GM12878 (cell line): ENCODE data around the gene AMH. TPM values are rescaled to one million over a fixed set of nuclear protein-coding genes. Genes with fewer than 3 reads are reported as not detected.
"Not testable (repeated sequence)": the region's sequence is repeated elsewhere in the genome, so short reads cannot be mapped to it uniquely, and the experiment has no call there.

Source experiments
- ATAC-seq: fragments of 200-7000 bp; cut with Tn5 transposase; 3 replicates; pipeline ENCODE4 v1.9.1; 2020; ENCODE audit warnings: mild to moderate bottlenecking, moderate library complexity
- BruUV-seq: library from RNA; stranded (reverse); fragments of 400-500 nt; replicated peaks from 2 replicates; lab custom pipeline; 2021; lab: Mats Ljungman, UMichigan
- CTCF ChIA-PET: fragments of 300-600 bp; sonication (Branson Sonifier 250); formaldehyde crosslinking; extraction: SDS; loops from one replicate; lab custom pipeline; 2021; ENCODE audit warnings: inconsistent platforms; lab: Yijun Ruan, JAX
- POLR2A ChIA-PET: fragments of 350-600 bp; formaldehyde crosslinking; extraction: SDS; loops from one replicate; lab custom pipeline; 2021; ENCODE audit warnings: inconsistent platforms; lab: Charles Lee
- RAD21 ChIA-PET: fragments of 300-600 bp; sonication (Branson Sonifier 250); formaldehyde crosslinking; loops from one replicate; lab custom pipeline; 2023; ENCODE audit warnings: antibody characterized with exemption; ENCODE audit not compliant: unreplicated experiment; lab: Charles Lee
- SMC1A ChIA-PET: fragments of 300-600 bp; sonication (Branson Sonifier 250); formaldehyde crosslinking; loops from one replicate; lab custom pipeline; 2023; ENCODE audit not compliant: unreplicated experiment, uncharacterized antibody; lab: Charles Lee
- DNase-seq: peaks from one replicate; pipeline ENCODE4 v3.0.0-alpha.2; 2011; ENCODE audit warnings: low read depth, low spot score
- FAIRE-seq: peaks from 3 replicates; lab custom pipeline; 2011; peaks lifted over from hg19 to GRCh38; lab: Jason Lieb, UNC
- H2AFZ ChIP-seq: 2 replicates; pipeline ENCODE4 v1.6.0; 2011; ENCODE audit warnings: low read depth, low read length, control low read depth; ENCODE audit not compliant: control insufficient read depth
- H3K27ac ChIP-seq: 2 replicates; pipeline ENCODE4 v1.5.1; 2011; ENCODE audit warnings: control low read depth; ENCODE audit not compliant: control insufficient read depth, insufficient read depth
- H3K27me3 ChIP-seq, 2 experiments: replicated peaks in 1 of 2; 2 replicates each; pipeline versions ENCODE4 v1.6.0 to v1.6.1; 2011; ENCODE audit warnings: low read length in 1 of 2; ENCODE audit not compliant: control insufficient read depth in 2 of 2, insufficient read depth in 2 of 2
- H3K36me3 ChIP-seq, 2 experiments: 2 replicates each; pipeline ENCODE4 v1.5.1; 2011; ENCODE audit warnings: low read length in 1 of 2; ENCODE audit not compliant: control insufficient read depth in 2 of 2, insufficient read depth in 2 of 2
- H3K4me1 ChIP-seq: 2 replicates; pipeline ENCODE4 v1.6.1; 2011; ENCODE audit warnings: mild to moderate bottlenecking, low read length, moderate library complexity, mixed read lengths; ENCODE audit not compliant: control insufficient read depth, insufficient read depth
- H3K4me2 ChIP-seq: 2 replicates; pipeline ENCODE4 v1.6.0; 2011; ENCODE audit warnings: control low read depth; ENCODE audit not compliant: control insufficient read depth, insufficient read depth
- H3K4me3 ChIP-seq: fragments of 200-600 bp; sonication (generic); 2 replicates; pipeline ENCODE4 v1.5.1; 2016
- H3K79me2 ChIP-seq: 2 replicates; pipeline ENCODE4 v1.6.0; 2011; ENCODE audit warnings: low read length; ENCODE audit not compliant: control insufficient read depth, insufficient read depth
- H3K9ac ChIP-seq: 2 replicates; pipeline ENCODE4 v1.8.0; 2011; ENCODE audit warnings: low read length, control low read depth, mixed read lengths; ENCODE audit not compliant: control insufficient read depth, insufficient read depth
- H3K9me3 ChIP-seq: replicated peaks from 3 replicates; pipeline ENCODE4 v1.5.1; 2011; ENCODE audit warnings: mild to moderate bottlenecking, low read length; ENCODE audit not compliant: control insufficient read depth, insufficient read depth
- H4K20me1 ChIP-seq: 2 replicates; pipeline ENCODE4 v1.6.0; 2011; ENCODE audit not compliant: control insufficient read depth, insufficient read depth
- CBX3 ChIP-seq: fragments of 200-600 bp; sonication (generic); IDR thresholded peaks from 2 replicates; pipeline ENCODE4 v1.6.1; 2016; ENCODE audit warnings: low read depth, borderline replicate concordance
- KAT2A ChIP-seq: conservative IDR thresholded peaks from 2 replicates; pipeline ENCODE4 v1.6.1; 2011; ENCODE audit warnings: low read depth, low read length; ENCODE audit not compliant: control insufficient read depth
- MTA2 ChIP-seq: fragments of 450-650 bp; IDR thresholded peaks from 2 replicates; pipeline ENCODE4 v1.6.1; 2016; ENCODE audit warnings: low read depth, mild to moderate bottlenecking, moderate library complexity
- NFYB ChIP-seq: IDR thresholded peaks from 2 replicates; pipeline ENCODE4 v1.6.1; 2011; ENCODE audit warnings: low read depth, mild to moderate bottlenecking, low read length, improper control_type of control experiment, moderate library complexity; ENCODE audit not compliant: insufficient read depth
- RAD21 ChIP-seq: IDR thresholded peaks from 2 replicates; pipeline ENCODE4 v1.6.1; 2011; ENCODE audit warnings: mild to moderate bottlenecking, low read depth, low read length, moderate library complexity; ENCODE audit not compliant: insufficient read depth
- SMC3 ChIP-seq: IDR thresholded peaks from 2 replicates; pipeline ENCODE4 v1.6.1; 2011; ENCODE audit warnings: low read length, improper control_type of control experiment, borderline replicate concordance
- ZNF274 ChIP-seq: IDR thresholded peaks from one replicate; pipeline ENCODE4 v1.8.0; 2011; ENCODE audit not compliant: insufficient read length, insufficient read depth
- WGBS: methylation state at CpG from one replicate; pipeline ENCODE4 v1.1.6; 2016; ENCODE audit warnings: low lambda C conversion rate; ENCODE audit not compliant: insufficient replicate concordance, insufficient coverage; ENCODE audit errors: missing lambda C conversion rate; 5-methylcytosine and 5-hydroxymethylcytosine counted together
- in situ Hi-C: fragments of 300-500 bp; cut with MboI; formaldehyde crosslinking; loops from 9 replicates; pipeline ENCODE4 v1.14.3; 2018; ENCODE audit warnings: mixed read lengths
- intact Hi-C: fragments of 100-400 bp; cut with micrococcal nuclease; formaldehyde crosslinking; loops from one replicate; pipeline ENCODE4 v1.14.2; 2022; ENCODE audit not compliant: unreplicated experiment
- polyA plus RNA-seq, 11 experiments: library from polyadenylated mRNA; depleted of rRNA in 4 of 11; unstranded in 6 of 11; stranded (reverse) in 5 of 11; fragments of >200 nt; fragmentation: Nextera tagmentation in 4 of 11; fragmentation: Illumina TruSeq in 1 of 11; extraction: Ambion mirVana in 4 of 11; extraction: Trizol in 1 of 11; gene quantifications; 1 replicate in 1 of 11; 2 replicates in 10 of 11; pipeline versions ENCODE4 v1.2.1 to v1.2.3, GENCODE V29; 2011 to 2016; ENCODE audit warnings: inconsistent platforms in 2 of 11, missing spikeins in 2 of 11, low read depth in 1 of 11
- total RNA-seq, 4 experiments: library from RNA; depleted of rRNA in 3 of 4; stranded (reverse); fragments of >200 nt in 3 of 4; fragmentation: Illumina TruSeq in 1 of 4; extraction: Trizol in 1 of 4; gene quantifications; 2 replicates each; pipeline versions ENCODE4 v1.2.1 to v1.2.3, GENCODE V29; 2013 to 2021

The AMH gene
- total and polyA plus RNA-seq, 10 of the 15 experiments (the other 5 are each of a cell fraction or from before 2014, with no cell fraction given): 0.17 to 3.5 (median 0.81) TPM; not detected in 4

DNA sequence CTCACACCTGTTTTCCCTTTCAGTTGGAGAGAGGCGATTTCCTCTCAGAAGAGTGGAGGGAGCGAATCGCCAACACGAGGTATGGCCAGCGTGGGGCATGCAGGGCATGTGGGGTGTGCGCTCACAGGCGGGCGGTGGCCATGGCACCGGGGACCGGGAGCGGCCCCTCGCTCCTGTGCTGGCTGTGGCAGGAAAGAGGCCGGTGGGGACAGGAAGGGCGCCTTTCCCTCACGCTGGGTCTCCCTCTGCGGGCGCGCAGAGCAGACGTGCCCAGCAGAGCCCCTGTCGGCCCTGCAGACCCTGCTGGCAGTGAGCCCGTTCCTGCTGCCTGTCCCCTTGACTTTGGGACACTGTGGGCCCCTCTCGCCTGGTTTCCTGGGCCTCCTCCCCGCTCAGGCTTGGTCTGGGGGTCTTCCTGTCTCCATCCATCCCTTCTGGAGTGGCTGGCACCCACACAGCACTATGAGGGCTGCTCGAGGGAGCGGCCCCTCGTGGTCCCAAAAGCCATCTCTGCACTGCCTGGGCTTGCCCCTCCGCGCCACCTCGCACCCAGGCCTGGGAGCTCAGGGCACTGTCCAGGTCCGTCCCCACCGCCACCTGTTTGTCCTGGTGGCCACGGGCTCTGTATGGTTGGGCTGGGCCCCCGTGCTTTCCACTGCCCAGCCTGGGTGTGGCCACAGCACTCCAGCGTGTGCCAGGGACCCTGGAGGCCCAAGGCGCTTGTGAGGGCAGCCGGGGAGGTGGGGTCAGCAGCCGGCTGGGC is 49.1 kb upstream of the AMH start:
- H3K27ac ChIP-seq: no peak overlapping the region
- 0 out of 2 replicates have a peak, but pooled peaks cover 2% of the 10 kb centered on the region for H4K20me1 ChIP-seq
- no TSS peak for BruUV-seq
- no peak overlapping the region for H2AFZ ChIP-seq
- DNase-seq (no peak), FAIRE-seq (no peak), ATAC-seq (no peak)
- intact Hi-C loops: no loop called here
- peaks cover 6 to 59% of the 10 kb centered on the region in 2 experiments; a peak in 3 of 4 replicates for H3K36me3 ChIP-seq
- 96% methylated on average over 29 of the region's 37 CpGs for WGBS
- H3K79me2 ChIP-seq: peaks cover 3% of the 10 kb centered on the region; the same call in 1 of the 2 replicates
- H3K27me3 ChIP-seq: no peaks in the 10 kb centered on the region
- in situ Hi-C loops: no loop called here
- no peaks in the 10 kb centered on the region for H3K9me3 ChIP-seq
- ChIA-PET POLR2A (no interaction called here), CTCF (interaction anchor here (0.6 to 1.6 kb wide), 5 partner anchors 26 to 48 kb away, joined by 3 to 18 read pairs (median 4); no protein-coding TSS in a partner anchor), RAD21 (interaction anchor here (1.0 to 1.2 kb wide), 3 partner anchors 28 to 45 kb away, joined by 3 to 5 read pairs (median 3); no protein-coding TSS in a partner anchor), SMC1A (interaction anchor here (0.8 to 1.2 kb wide), 4 partner anchors 17 to 45 kb away, joined by 3 to 4 read pairs (median 3); no protein-coding TSS in a partner anchor)
- TF ChIP-seq NFYB: no peak
- no peak for TF ChIP-seq KAT2A
- TF ChIP-seq CBX3: no peak
- no peak for TF ChIP-seq RAD21
- TF ChIP-seq SMC3: no peak
- no peak for TF ChIP-seq MTA2
- no peak for TF ChIP-seq ZNF274
- no peak overlapping the region for H3K4me2 ChIP-seq
- H3K9ac ChIP-seq: no peak overlapping the region
- no peaks in the 10 kb centered on the region for H3K4me1 ChIP-seq
- no peak overlapping the region for H3K4me3 ChIP-seq

DNA sequence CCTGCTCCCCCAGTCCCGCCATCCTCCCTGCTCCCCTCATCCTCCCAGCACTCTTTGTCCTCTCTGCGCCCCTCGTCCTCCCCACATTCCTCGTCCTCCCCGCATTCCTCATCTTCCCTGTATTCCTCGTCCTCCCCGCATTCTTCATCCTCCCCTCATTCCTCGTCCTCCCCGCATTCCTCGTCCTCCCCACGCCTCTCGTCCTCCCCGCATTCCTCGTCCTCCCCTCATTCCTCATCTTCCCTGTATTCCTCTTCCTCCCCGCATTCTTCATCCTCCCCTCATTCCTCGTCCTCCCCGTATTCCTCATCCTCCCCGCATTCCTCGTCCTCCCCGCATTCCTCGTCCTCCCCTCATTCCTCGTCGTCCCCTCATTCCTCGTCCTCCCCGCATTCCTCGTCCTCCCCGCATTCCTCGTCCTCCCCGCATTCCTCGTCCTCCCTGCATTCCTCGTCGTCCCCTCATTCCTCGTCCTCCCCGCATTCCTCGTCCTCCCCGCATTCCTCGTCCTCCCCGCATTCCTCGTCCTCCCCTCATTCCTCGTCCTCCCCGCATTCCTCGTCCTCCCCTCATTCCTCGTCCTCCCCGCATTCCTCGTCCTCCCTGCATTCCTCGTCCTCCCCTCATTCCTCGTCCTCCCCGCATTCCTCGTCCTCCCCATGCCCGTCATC is 48.4 kb upstream of the AMH start:
- FAIRE-seq, CTCF ChIA-PET: not testable (repeated sequence)
- 99% methylated on average over 31 of the region's 50 CpGs for WGBS

More for the DNA sequence above, 48.4 kb upstream of the AMH start:
- SMC1A ChIA-PET, BruUV-seq, POLR2A ChIA-PET, H3K27me3 ChIP-seq, intact Hi-C loops, H2AFZ ChIP-seq, H3K79me2 ChIP-seq, RAD21 ChIA-PET, H3K4me1 ChIP-seq, H3K27ac ChIP-seq, H4K20me1 ChIP-seq, in situ Hi-C loops, DNase-seq, H3K4me3 ChIP-seq, H3K9ac ChIP-seq, H3K4me2 ChIP-seq, ATAC-seq, H3K9me3 ChIP-seq: not testable (repeated sequence)
- H3K36me3 ChIP-seq: peaks cover 6 to 53% of the 10 kb centered on the region in 2 experiments; a peak in 3 of 4 replicates
